NCI-H2029 treated with DMSO at 0.1 percent for 48 hours (cell line): Measurements from ENCODE around the gene RNASE13.
"Not testable (repeated sequence)": the region's sequence is repeated elsewhere in the genome, so short reads cannot be mapped to it uniquely, and the experiment has no call there.

Experiments used
- DNase-seq: peaks from one replicate; lab custom pipeline; 2025; lab: John Stamatoyannopoulos, UW

The RNASE13 gene

GRCh38 chr14:20988717-20989470 lies 45.7 kb downstream of the RNASE13 start:
- no peak for DNase-seq

GRCh38 chr14:20986811-20987210 lies 47.8 kb downstream of the RNASE13 start:
- DNase-seq, result no peak

- DNase-seq, result not testable (repeated sequence)
These were observed 49.0 kb downstream of the RNASE13 start for GRCh38 chr14:20985650-20986049.
